IPS-18a (cell line): ENCODE measurements around the gene CCL23.
"Not testable (repeated sequence)": the region's sequence is repeated elsewhere in the genome, so short reads cannot be mapped to it uniquely, and the experiment has no call there.

ENCODE experiments used
- H3K27ac ChIP-seq: one replicate; pipeline ENCODE4 v1.5.1; 2013; ENCODE audit warnings: low read length
- H3K27me3 ChIP-seq: one replicate; pipeline ENCODE4 v1.6.1; 2013; ENCODE audit warnings: mild to moderate bottlenecking, low read length; ENCODE audit not compliant: control insufficient read depth, insufficient read depth
- H3K36me3 ChIP-seq: one replicate; pipeline ENCODE4 v1.6.1; 2013; ENCODE audit warnings: low read depth, low read length; ENCODE audit not compliant: control insufficient read depth
- H3K4me1 ChIP-seq: one replicate; pipeline ENCODE4 v1.6.1; 2013; ENCODE audit warnings: low read depth, low read length; ENCODE audit not compliant: control insufficient read depth
- H3K4me3 ChIP-seq: one replicate; pipeline ENCODE4 v1.5.1; 2013; ENCODE audit warnings: low read length
- H3K9ac ChIP-seq: one replicate; pipeline ENCODE4 v1.6.1; 2013; ENCODE audit warnings: mild to moderate bottlenecking, low read length, moderate library complexity
- H3K9me3 ChIP-seq: one replicate; pipeline ENCODE4 v1.6.1; 2013; ENCODE audit warnings: low read depth, low read length; ENCODE audit not compliant: control insufficient read depth

The CCL23 gene

GRCh38 chr17:36034127-36034526, 16.4 kb upstream of the CCL23 start:
- Histone ChIP-seq H3K27ac (no peak overlapping the region), H3K4me3 (no peak overlapping the region), H3K27me3 (no peaks in the 10 kb centered on the region), H3K9ac (no peak overlapping the region), H3K4me1 (no peaks in the 10 kb centered on the region), H3K36me3 (no peaks in the 10 kb centered on the region), H3K9me3 (no peaks in the 10 kb centered on the region)

DNA sequence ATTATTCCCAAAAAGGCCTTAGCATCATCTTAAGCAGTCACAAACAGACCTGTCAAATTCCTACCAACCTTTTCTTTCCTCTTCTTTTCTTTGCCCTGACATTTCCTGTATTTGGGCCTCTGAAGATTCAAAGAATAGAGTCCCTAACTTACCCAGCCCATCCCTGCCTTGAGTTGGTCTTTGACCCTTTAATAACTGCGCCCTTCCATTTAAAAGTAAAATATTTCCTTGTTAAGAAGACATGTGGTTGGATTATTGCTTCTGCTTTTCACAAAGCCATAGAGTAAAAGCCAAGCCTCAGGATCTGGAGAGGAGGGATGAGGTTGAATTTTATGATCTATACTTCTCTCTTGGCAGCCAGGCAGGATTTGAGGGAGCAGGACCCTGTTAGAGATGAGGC, 13.2 kb upstream of the CCL23 start:
- Histone ChIP-seq H3K9me3 (no peaks in the 10 kb centered on the region), H3K27ac (no peak overlapping the region), H3K9ac (no peak overlapping the region), H3K4me1 (no peaks in the 10 kb centered on the region), H3K36me3 (no peaks in the 10 kb centered on the region), H3K4me3 (no peak overlapping the region), H3K27me3 (no peaks in the 10 kb centered on the region)

DNA sequence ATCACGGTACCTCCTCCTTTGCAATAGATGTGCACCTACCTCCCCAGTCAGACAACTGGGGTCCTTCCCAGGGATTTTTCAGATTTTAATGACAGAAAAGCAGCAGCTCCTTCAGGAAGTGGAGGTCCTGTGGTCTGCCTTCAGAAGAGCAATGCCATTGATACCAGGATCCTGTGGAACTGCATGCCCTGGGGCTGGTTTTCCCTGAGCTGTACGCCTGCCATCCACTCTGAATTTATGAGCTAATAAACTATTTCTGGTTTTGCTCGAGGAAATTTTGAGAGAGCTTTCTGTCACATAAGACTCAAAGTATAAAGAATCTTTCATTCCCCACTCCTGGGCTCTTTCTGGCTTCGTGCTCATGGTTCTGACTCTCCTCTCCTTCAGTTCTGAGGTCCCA, 10.0 kb upstream of the CCL23 start:
- Histone ChIP-seq H3K4me3 (no peak overlapping the region), H3K27ac (no peak overlapping the region), H3K36me3 (no peaks in the 10 kb centered on the region), H3K9ac (no peak overlapping the region), H3K27me3 (no peaks in the 10 kb centered on the region), H3K9me3 (no peaks in the 10 kb centered on the region), H3K4me1 (no peaks in the 10 kb centered on the region)

DNA sequence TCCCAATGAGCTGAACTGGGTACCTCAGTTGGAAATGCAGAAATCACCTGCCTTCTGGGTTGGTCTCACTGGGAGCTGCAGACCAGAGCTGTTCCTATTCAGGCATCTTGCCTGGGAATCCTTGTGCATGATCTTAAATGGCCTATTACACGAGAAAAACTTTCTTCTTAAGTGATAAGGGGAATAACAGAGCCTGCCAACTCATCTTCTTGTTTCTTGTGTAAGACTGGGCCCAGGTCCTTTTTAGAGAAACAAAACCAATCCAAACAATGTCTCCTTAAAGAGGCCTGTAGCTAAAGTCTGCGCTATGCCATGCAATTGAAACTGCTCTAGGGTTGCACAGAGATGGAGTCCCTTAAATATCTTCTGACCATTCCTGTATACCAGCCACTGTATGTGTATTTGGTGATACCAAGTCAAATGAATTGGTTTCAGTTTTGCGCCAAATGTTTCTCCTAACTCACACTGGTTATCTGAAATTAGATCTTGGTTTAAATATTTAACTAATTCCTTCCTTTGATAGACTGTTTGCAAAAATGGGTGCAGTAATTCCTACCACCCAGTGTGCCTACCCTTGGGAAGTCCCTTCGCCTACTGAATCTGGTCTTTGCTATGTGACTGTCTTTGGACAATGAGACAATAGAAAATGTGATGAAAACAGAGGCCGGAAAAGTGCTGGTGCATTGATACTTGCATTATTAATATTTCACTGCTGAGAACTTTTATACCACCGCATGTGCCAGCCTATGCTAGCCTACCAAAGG, 6.5 kb upstream of the CCL23 start:
- no peak overlapping the region for H3K4me3 ChIP-seq

GRCh38 chr17:36019423-36019822, 1.7 kb upstream of the CCL23 start:
- no peak overlapping the region for H3K27ac ChIP-seq
- H3K4me3 ChIP-seq, result no peak overlapping the region
- no peak overlapping the region for H3K9ac ChIP-seq
- H3K27me3 ChIP-seq, result no peaks in the 10 kb centered on the region
- H3K4me1 ChIP-seq, result no peaks in the 10 kb centered on the region
- H3K36me3 ChIP-seq, result no peaks in the 10 kb centered on the region
- H3K9me3 ChIP-seq, result no peaks in the 10 kb centered on the region

More for the DNA sequence above, 6.5 kb upstream of the CCL23 start:
- Histone ChIP-seq H3K4me1 (no peaks in the 10 kb centered on the region), H3K27me3 (no peaks in the 10 kb centered on the region), H3K9ac (no peak overlapping the region), H3K27ac (no peak overlapping the region), H3K36me3 (no peaks in the 10 kb centered on the region), H3K9me3 (no peaks in the 10 kb centered on the region)

GRCh38 chr17:36016555-36016954, 1.2 kb downstream of the CCL23 start:
- Histone ChIP-seq H3K4me3 (no peak overlapping the region), H3K27ac (no peak overlapping the region), H3K4me1 (no peaks in the 10 kb centered on the region), H3K27me3 (no peaks in the 10 kb centered on the region), H3K9ac (no peak overlapping the region), H3K9me3 (no peaks in the 10 kb centered on the region), H3K36me3 (no peaks in the 10 kb centered on the region)

DNA sequence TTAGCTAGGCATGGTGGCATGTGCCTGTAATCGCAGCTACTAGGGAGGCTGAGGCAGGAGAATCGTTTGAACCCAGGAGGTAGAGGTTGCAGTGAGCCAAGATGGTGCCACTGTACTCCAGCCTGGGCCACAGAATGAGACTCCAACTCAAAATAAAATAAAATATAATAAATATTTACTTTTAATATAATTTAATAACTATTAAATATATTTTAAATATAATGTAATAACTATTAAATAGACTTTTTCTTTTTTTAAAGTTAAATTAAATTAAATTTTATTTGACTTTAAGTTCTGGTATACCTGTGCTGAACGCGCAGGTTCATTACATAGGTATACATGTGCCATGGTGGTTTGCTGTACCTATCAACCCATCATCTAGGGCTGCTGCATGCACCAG, 1.9 kb downstream of the CCL23 start:
- H3K4me3 ChIP-seq, H3K36me3 ChIP-seq, H3K4me1 ChIP-seq, H3K27ac ChIP-seq, H3K9ac ChIP-seq, H3K27me3 ChIP-seq, H3K9me3 ChIP-seq: not testable (repeated sequence)

- Histone ChIP-seq H3K9me3 (no peaks in the 10 kb centered on the region), H3K27ac (no peak overlapping the region), H3K4me3 (no peak overlapping the region), H3K36me3 (no peaks in the 10 kb centered on the region), H3K27me3 (no peaks in the 10 kb centered on the region), H3K4me1 (no peaks in the 10 kb centered on the region), H3K9ac (no peak overlapping the region)
Observed at GRCh38 chr17:36014946-36015345, 2.8 kb downstream of the CCL23 start.

DNA sequence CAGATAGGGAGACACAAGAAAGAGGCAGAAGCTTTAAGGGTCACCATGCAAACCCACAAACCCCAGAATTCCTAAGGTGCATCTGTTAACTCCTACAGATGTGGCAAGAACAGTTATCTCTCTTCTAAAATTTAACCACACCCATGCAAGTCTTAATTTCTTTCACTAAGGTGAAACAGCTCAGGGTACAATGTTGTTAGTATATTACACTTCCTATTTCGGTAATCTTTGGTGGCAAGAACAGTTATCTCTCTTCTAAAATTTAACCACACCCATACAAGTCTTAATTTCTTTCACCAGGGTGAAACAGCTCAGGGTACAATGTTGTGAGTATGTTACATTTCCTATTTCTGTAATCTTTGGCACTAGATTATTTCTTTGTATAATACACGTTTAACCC, 6.6 kb downstream of the CCL23 start:
- H3K4me1 ChIP-seq, result no peaks in the 10 kb centered on the region
- no peak overlapping the region for H3K27ac ChIP-seq
- H3K4me3 ChIP-seq, result no peak overlapping the region
- no peaks in the 10 kb centered on the region for H3K9me3 ChIP-seq
- H3K36me3 ChIP-seq, result no peaks in the 10 kb centered on the region
- H3K27me3 ChIP-seq, result no peaks in the 10 kb centered on the region
- no peak overlapping the region for H3K9ac ChIP-seq

DNA sequence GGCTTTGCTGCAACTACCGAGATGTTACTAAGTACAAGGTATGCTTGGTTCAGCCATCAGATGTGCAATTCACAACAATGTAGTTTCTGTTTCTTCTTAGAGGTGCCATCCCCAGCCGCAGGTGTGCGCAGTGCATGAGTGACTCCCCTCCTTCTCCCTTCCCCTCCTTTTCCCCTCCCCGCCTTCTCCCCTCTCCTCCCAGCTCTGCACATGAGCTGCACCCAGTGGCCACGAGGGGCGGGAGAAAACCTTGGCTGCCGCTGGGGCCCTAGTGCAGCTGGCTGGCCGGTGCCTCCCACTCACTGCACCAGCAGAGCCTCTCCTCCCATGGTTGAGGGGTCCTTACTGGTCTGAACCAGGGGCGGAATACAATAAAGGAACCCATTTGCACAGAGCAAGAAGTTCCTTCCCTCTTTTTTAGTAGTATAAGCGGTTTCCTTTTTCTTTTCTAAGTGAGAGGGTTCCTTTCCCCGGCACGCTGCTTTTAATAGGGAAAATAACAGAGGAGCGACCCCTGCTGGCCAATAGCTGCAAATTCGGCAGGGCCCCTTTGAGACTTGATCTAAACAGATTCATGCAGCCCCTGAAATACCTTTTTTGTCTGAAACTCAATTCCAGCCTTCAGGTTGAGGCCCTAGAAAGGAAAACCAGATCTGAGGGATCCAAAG, 8.6 kb downstream of the CCL23 start:
- Histone ChIP-seq H3K9me3 (no peaks in the 10 kb centered on the region), H3K9ac (no peak overlapping the region), H3K4me3 (no peak overlapping the region), H3K27ac (no peak overlapping the region), H3K4me1 (no peaks in the 10 kb centered on the region), H3K27me3 (no peaks in the 10 kb centered on the region), H3K36me3 (no peaks in the 10 kb centered on the region)

DNA sequence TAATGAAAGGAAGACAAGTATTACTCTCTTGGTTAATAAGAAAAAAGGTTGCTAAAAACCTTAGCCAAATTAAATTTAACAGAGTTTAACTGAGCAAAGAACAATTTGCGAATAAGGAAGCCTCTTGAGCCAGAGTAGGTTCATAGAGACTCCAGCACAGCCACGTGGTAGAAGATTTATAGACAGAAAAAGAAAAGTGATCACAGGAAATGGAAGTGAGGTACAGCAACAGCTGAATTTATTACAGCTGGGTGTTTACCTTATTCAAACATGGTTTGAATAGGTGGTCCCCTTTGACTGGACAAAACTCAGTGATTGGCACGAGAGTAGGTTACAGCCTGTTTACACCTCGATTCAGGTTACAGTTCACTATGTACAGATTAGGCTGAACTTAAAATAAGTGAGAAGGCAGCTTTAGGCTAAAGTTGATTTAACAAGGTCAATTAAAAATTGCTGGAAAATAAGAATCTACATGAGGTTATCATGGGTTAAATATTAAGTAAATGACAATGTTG, 13.1 kb downstream of the CCL23 start:
- no peaks in the 10 kb centered on the region for H3K9me3 ChIP-seq
- H3K27me3 ChIP-seq, result no peaks in the 10 kb centered on the region
- no peaks in the 10 kb centered on the region for H3K36me3 ChIP-seq
- H3K4me3 ChIP-seq, result no peak overlapping the region
- H3K9ac ChIP-seq, result no peak overlapping the region
- no peak overlapping the region for H3K27ac ChIP-seq
- H3K4me1 ChIP-seq, result peaks cover 7% of the 10 kb centered on the region

GRCh38 chr17:36002631-36003030, 15.1 kb downstream of the CCL23 start:
- peaks cover 7% of the 10 kb centered on the region for H3K4me1 ChIP-seq
- no peak overlapping the region for H3K4me3 ChIP-seq
- H3K36me3 ChIP-seq, result no peaks in the 10 kb centered on the region
- no peak overlapping the region for H3K27ac ChIP-seq
- no peaks in the 10 kb centered on the region for H3K9me3 ChIP-seq
- no peaks in the 10 kb centered on the region for H3K27me3 ChIP-seq
- no peak overlapping the region for H3K9ac ChIP-seq
